Sigmoid colon (tissue), 4 donors: Measurements from ENCODE around the gene PLD3.
A peak's percentile ranks its signal among the peaks of the same experiment; 100 is the strongest.

ENCODE experiments used
- POLR2A ChIP-seq, 2 donors: fragments of 450-650 bp; IDR thresholded peaks; one replicate each; pipeline ENCODE4 v1.6.1; 2016; ENCODE audit warnings: antibody characterized with exemption in 2 of 2, mild to moderate bottlenecking in 2 of 2, moderate library complexity in 2 of 2
- POLR2AphosphoS5 ChIP-seq, 4 donors: sonication (generic); formaldehyde crosslinking; IDR thresholded peaks; one replicate each; pipeline ENCODE4 v1.6.1; 2017; ENCODE audit warnings: antibody characterized with exemption in 4 of 4
- TF ChIP-seq, protein P1 (sequence below), 4 experiments: fragments of 450-650 bp in 3 of 4; fragments of 200-600 bp in 1 of 4; IDR thresholded peaks; one replicate each; pipeline ENCODE4 v1.5.1; 2016 to 2019; ENCODE audit warnings: antibody characterized with exemption in 4 of 4, mild to moderate bottlenecking in 3 of 4, moderate library complexity in 2 of 4

DNA sequence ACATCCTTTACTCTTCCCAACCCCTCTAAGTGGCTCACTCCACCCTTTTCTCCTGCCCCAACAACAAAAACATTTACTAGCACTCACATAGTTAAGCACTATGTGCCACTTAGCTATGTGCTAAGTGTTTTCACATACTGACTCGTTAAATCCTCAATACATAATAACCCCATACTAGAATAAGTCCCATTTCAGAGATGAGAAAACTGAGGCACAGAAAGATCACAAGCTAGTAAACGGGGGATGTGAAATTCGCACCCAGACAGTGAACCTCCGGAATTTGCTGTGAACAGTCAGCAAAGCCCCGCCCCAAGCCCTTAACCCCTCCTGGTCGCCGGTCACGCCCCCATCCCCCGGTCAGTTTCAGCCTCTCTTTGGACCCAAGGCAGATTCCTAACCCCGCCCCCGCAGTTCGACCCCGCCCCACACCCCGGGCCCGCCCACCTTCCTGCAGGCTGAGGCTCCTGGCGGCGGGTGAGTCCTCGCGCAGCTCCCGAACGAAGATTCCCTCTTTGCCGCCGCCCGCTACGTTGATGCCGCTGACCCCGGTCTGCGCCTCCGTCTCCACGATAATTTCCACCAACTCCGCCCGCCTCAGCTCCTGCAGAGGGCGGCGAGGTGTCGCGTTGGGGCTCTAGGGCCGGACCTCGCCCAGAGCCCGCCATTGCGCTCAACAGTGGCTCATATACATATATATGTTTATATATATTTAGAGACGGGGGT lies 54.9 kb downstream of the PLD3 start:
- TF ChIP-seq, protein P1, sequence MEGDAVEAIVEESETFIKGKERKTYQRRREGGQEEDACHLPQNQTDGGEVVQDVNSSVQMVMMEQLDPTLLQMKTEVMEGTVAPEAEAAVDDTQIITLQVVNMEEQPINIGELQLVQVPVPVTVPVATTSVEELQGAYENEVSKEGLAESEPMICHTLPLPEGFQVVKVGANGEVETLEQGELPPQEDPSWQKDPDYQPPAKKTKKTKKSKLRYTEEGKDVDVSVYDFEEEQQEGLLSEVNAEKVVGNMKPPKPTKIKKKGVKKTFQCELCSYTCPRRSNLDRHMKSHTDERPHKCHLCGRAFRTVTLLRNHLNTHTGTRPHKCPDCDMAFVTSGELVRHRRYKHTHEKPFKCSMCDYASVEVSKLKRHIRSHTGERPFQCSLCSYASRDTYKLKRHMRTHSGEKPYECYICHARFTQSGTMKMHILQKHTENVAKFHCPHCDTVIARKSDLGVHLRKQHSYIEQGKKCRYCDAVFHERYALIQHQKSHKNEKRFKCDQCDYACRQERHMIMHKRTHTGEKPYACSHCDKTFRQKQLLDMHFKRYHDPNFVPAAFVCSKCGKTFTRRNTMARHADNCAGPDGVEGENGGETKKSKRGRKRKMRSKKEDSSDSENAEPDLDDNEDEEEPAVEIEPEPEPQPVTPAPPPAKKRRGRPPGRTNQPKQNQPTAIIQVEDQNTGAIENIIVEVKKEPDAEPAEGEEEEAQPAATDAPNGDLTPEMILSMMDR (IDR thresholded peaks at IDR 0.05) = no peak
- TF ChIP-seq POLR2A (IDR thresholded peaks at IDR 0.05) = peak in 1 of 2 donors; percentile 15
- TF ChIP-seq POLR2AphosphoS5 (IDR thresholded peaks at IDR 0.05) = peak; percentile 65 to 78 (median 73)
